Measurements from ENCODE around the gene ELAVL1. TPM values are rescaled to one million over a fixed set of nuclear protein-coding genes. Genes with fewer than 3 reads are reported as not detected.

The ELAVL1 gene
- total and polyA plus RNA-seq, 2 experiments from 2014 or later, result 81.6 to 143 TPM

DNA sequence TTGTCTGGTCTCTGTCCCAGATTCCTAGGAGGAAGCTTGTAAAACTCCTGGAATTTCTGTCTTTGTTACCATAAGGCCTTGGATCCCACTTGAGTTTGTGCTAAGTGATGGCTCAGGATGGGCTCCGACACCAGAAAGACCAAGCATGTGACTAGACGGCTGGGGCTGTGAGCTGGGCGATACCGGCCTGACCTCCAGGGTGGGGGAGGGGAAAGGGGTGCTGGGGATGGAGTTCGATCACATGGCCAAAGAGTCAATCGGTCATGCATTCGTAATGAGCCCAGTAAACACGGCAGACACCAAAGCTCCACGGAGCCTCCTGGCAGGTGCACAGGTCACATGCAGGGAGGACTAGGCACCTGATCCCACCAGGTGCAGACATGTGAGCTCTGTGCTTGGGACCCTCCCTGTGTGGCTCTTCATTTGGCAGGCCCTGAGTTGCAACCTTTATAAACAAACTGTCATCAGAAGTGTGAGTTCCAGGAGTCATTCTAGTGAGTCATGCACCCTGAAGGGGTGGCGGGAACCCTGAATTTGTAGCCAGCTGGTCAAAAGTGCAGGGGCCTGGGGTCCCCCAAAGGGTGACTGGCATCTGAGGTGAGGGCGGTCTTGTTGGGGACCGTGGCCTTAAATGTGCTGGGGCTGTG is 27.1 kb downstream of the ELAVL1 start:
- no peaks in the 10 kb centered on the region for H3K4me1 Mint-ChIP-seq
- Histone ChIP-seq H3K27ac (ENCODE audit: low read depth) (0 out of 2 replicates have a peak overlapping the region, but pooled peaks have one; percentile 26), H3K79me2 (replicated peaks; ENCODE audit: insufficient read depth) (peaks cover 22% of the 10 kb centered on the region), H3K27me3 (ENCODE audit: insufficient read depth) (no peaks in the 10 kb centered on the region), H4K20me1 (replicated peaks; ENCODE audit: insufficient read depth) (peaks cover 23% of the 10 kb centered on the region), H3K9me2 (ENCODE audit: insufficient read depth) (no peaks in the 10 kb centered on the region), H3F3A (replicated peaks; ENCODE audit: low read depth) (peaks cover 15% of the 10 kb centered on the region; the same call in 1 of the 2 replicates), H3K36me3 (ENCODE audit: insufficient read depth) (peaks cover 21% of the 10 kb centered on the region), H2AFZ (no peak overlapping the region), H3K4me2 (no peak overlapping the region), H3K4me3 (no peak overlapping the region), H3K4me1 (ENCODE audit: insufficient read depth) (no peaks in the 10 kb centered on the region)
- no peak for ATAC-seq
- no peak for TF ChIP-seq CREB1 (CRISPR knock-in tag; IDR thresholded peaks at IDR 0.05; ENCODE audit: low read depth)
- TF ChIP-seq STAT1 (IDR thresholded peaks at IDR 0.05; ENCODE audit: unreplicated experiment), result no peak
- TF ChIP-seq, protein P1, sequence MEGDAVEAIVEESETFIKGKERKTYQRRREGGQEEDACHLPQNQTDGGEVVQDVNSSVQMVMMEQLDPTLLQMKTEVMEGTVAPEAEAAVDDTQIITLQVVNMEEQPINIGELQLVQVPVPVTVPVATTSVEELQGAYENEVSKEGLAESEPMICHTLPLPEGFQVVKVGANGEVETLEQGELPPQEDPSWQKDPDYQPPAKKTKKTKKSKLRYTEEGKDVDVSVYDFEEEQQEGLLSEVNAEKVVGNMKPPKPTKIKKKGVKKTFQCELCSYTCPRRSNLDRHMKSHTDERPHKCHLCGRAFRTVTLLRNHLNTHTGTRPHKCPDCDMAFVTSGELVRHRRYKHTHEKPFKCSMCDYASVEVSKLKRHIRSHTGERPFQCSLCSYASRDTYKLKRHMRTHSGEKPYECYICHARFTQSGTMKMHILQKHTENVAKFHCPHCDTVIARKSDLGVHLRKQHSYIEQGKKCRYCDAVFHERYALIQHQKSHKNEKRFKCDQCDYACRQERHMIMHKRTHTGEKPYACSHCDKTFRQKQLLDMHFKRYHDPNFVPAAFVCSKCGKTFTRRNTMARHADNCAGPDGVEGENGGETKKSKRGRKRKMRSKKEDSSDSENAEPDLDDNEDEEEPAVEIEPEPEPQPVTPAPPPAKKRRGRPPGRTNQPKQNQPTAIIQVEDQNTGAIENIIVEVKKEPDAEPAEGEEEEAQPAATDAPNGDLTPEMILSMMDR (conservative IDR thresholded peaks at IDR 0.05; ENCODE audit: low read depth in 2 of 2), result no peak
- TF ChIP-seq JUNB (IDR thresholded peaks at IDR 0.05; ENCODE audit: unreplicated experiment), result no peak
- TF ChIP-seq, protein P2, sequence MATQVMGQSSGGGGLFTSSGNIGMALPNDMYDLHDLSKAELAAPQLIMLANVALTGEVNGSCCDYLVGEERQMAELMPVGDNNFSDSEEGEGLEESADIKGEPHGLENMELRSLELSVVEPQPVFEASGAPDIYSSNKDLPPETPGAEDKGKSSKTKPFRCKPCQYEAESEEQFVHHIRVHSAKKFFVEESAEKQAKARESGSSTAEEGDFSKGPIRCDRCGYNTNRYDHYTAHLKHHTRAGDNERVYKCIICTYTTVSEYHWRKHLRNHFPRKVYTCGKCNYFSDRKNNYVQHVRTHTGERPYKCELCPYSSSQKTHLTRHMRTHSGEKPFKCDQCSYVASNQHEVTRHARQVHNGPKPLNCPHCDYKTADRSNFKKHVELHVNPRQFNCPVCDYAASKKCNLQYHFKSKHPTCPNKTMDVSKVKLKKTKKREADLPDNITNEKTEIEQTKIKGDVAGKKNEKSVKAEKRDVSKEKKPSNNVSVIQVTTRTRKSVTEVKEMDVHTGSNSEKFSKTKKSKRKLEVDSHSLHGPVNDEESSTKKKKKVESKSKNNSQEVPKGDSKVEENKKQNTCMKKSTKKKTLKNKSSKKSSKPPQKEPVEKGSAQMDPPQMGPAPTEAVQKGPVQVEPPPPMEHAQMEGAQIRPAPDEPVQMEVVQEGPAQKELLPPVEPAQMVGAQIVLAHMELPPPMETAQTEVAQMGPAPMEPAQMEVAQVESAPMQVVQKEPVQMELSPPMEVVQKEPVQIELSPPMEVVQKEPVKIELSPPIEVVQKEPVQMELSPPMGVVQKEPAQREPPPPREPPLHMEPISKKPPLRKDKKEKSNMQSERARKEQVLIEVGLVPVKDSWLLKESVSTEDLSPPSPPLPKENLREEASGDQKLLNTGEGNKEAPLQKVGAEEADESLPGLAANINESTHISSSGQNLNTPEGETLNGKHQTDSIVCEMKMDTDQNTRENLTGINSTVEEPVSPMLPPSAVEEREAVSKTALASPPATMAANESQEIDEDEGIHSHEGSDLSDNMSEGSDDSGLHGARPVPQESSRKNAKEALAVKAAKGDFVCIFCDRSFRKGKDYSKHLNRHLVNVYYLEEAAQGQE (IDR thresholded peaks at IDR 0.05; ENCODE audit: unreplicated experiment), result no peak
- TF ChIP-seq, protein P3, sequence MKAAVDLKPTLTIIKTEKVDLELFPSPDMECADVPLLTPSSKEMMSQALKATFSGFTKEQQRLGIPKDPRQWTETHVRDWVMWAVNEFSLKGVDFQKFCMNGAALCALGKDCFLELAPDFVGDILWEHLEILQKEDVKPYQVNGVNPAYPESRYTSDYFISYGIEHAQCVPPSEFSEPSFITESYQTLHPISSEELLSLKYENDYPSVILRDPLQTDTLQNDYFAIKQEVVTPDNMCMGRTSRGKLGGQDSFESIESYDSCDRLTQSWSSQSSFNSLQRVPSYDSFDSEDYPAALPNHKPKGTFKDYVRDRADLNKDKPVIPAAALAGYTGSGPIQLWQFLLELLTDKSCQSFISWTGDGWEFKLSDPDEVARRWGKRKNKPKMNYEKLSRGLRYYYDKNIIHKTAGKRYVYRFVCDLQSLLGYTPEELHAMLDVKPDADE (IDR thresholded peaks at IDR 0.05), result no peak
- TF ChIP-seq, protein P4, sequence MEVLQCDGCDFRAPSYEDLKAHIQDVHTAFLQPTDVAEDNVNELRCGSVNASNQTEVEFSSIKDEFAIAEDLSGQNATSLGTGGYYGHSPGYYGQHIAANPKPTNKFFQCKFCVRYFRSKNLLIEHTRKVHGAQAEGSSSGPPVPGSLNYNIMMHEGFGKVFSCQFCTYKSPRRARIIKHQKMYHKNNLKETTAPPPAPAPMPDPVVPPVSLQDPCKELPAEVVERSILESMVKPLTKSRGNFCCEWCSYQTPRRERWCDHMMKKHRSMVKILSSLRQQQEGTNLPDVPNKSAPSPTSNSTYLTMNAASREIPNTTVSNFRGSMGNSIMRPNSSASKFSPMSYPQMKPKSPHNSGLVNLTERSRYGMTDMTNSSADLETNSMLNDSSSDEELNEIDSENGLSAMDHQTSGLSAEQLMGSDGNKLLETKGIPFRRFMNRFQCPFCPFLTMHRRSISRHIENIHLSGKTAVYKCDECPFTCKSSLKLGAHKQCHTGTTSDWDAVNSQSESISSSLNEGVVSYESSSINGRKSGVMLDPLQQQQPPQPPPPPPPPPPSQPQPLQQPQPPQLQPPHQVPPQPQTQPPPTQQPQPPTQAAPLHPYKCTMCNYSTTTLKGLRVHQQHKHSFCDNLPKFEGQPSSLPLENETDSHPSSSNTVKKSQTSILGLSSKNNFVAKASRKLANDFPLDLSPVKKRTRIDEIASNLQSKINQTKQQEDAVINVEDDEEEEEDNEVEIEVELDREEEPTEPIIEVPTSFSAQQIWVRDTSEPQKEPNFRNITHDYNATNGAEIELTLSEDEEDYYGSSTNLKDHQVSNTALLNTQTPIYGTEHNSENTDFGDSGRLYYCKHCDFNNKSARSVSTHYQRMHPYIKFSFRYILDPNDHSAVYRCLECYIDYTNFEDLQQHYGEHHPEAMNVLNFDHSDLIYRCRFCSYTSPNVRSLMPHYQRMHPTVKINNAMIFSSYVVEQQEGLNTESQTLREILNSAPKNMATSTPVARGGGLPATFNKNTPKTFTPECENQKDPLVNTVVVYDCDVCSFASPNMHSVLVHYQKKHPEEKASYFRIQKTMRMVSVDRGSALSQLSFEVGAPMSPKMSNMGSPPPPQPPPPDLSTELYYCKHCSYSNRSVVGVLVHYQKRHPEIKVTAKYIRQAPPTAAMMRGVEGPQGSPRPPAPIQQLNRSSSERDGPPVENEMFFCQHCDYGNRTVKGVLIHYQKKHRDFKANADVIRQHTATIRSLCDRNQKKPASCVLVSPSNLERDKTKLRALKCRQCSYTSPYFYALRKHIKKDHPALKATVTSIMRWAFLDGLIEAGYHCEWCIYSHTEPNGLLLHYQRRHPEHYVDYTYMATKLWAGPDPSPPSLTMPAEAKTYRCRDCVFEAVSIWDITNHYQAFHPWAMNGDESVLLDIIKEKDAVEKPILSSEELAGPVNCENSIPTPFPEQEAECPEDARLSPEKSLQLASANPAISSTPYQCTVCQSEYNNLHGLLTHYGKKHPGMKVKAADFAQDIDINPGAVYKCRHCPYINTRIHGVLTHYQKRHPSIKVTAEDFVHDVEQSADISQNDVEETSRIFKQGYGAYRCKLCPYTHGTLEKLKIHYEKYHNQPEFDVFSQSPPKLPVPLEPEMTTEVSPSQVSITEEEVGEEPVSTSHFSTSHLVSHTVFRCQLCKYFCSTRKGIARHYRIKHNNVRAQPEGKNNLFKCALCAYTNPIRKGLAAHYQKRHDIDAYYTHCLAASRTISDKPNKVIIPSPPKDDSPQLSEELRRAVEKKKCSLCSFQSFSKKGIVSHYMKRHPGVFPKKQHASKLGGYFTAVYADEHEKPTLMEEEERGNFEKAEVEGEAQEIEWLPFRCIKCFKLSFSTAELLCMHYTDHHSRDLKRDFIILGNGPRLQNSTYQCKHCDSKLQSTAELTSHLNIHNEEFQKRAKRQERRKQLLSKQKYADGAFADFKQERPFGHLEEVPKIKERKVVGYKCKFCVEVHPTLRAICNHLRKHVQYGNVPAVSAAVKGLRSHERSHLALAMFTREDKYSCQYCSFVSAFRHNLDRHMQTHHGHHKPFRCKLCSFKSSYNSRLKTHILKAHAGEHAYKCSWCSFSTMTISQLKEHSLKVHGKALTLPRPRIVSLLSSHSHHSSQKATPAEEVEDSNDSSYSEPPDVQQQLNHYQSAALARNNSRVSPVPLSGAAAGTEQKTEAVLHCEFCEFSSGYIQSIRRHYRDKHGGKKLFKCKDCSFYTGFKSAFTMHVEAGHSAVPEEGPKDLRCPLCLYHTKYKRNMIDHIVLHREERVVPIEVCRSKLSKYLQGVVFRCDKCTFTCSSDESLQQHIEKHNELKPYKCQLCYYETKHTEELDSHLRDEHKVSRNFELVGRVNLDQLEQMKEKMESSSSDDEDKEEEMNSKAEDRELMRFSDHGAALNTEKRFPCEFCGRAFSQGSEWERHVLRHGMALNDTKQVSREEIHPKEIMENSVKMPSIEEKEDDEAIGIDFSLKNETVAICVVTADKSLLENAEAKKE (CRISPR knock-in tag; IDR thresholded peaks at IDR 0.05), result no peak
- TF ChIP-seq ZNF331 (CRISPR knock-in tag; IDR thresholded peaks at IDR 0.05; ENCODE audit: low read depth), result no peak
- TF ChIP-seq EZH2 (IDR thresholded peaks at IDR 0.05; ENCODE audit: low read depth, unreplicated experiment), result no peak
- no peak for TF ChIP-seq NANOG (IDR thresholded peaks at IDR 0.05; ENCODE audit: borderline replicate concordance)
- TF ChIP-seq ZNF114 (CRISPR knock-in tag; IDR thresholded peaks at IDR 0.05), result no peak
- no peak for TF ChIP-seq EZH2phosphoT487 (IDR thresholded peaks at IDR 0.05; ENCODE audit: unreplicated experiment)
- TF ChIP-seq POLR2AphosphoS5 (IDR thresholded peaks at IDR 0.05; ENCODE audit: low read depth), result no peak
- no peaks in the 10 kb centered on the region for H3K9me3 Mint-ChIP-seq
- no peak for DNase-seq (ENCODE audit: low spot score)
- H3K27ac Mint-ChIP-seq, result no peak overlapping the region; the same call in 1 of the 2 replicates
- peaks cover 71% of the 10 kb centered on the region for H3K36me3 Mint-ChIP-seq (ENCODE audit: low read depth)
- peaks cover 11% of the 10 kb centered on the region for H3K27me3 Mint-ChIP-seq (ENCODE audit: insufficient read depth, low read depth, poor library complexity)
- H3K4me3 Mint-ChIP-seq, result no peak overlapping the region
